H1 (cell line): Measurements from ENCODE around the gene SLPI. TPM values are rescaled to one million over a fixed set of nuclear protein-coding genes. Genes with fewer than 3 reads are reported as not detected.

Experiments used
- CTCF ChIA-PET: fragments of 300-600 bp; sonication (Branson Sonifier 250); formaldehyde crosslinking; loops from one replicate; lab custom pipeline; 2021; ENCODE audit not compliant: partially characterized antibody; lab: Charles Lee
- POLR2A ChIA-PET: fragments of 300-600 bp; sonication (Branson Sonifier 250); formaldehyde crosslinking; loops from one replicate; lab custom pipeline; 2021; ENCODE audit warnings: inconsistent platforms; ENCODE audit not compliant: partially characterized antibody; lab: Charles Lee
- DNase-seq, 2 experiments: peaks; one replicate each; pipeline versions ENCODE4 v3.0.0 to v3.0.0-alpha.2; 2010 to 2022; ENCODE audit warnings: low spot score in 2 of 2, low read depth in 1 of 2, mixed read lengths in 1 of 2
- FAIRE-seq: peaks from 2 replicates; lab custom pipeline; 2011; peaks lifted over from hg19 to GRCh38; lab: Jason Lieb, UNC
- H2AFZ ChIP-seq: 2 replicates; pipeline ENCODE4 v1.8.1; 2012; ENCODE audit warnings: low read length, inconsistent platforms
- H2AK5ac ChIP-seq: 2 replicates; pipeline ENCODE4 v1.6.1; 2013; ENCODE audit warnings: low read depth, low read length
- H2BK120ac ChIP-seq: replicated peaks from 2 replicates; pipeline ENCODE3; 2013; ENCODE audit warnings: low read depth, low read length, inconsistent platforms
- H2BK12ac ChIP-seq: 2 replicates; pipeline ENCODE4 v1.6.1; 2013; ENCODE audit warnings: low read depth, low read length
- H2BK15ac ChIP-seq: 2 replicates; pipeline ENCODE4 v1.6.1; 2013; ENCODE audit warnings: low read length
- H2BK20ac ChIP-seq: 2 replicates; pipeline ENCODE4 v1.6.1; 2013; ENCODE audit warnings: low read length
- H2BK5ac ChIP-seq: 2 replicates; pipeline ENCODE4 v1.6.1; 2013; ENCODE audit warnings: low read depth, low read length
- H3K14ac ChIP-seq: 2 replicates; pipeline ENCODE4 v1.6.1; 2013; ENCODE audit warnings: inconsistent platforms; ENCODE audit not compliant: insufficient read length
- H3K18ac ChIP-seq: 2 replicates; pipeline ENCODE4 v1.6.1; 2013; ENCODE audit warnings: low read length; ENCODE audit errors: extremely low read depth
- H3K23ac ChIP-seq: 2 replicates; pipeline ENCODE4 v1.6.1; 2013; ENCODE audit warnings: inconsistent platforms; ENCODE audit not compliant: insufficient read length
- H3K23me2 ChIP-seq: 2 replicates; pipeline ENCODE4 v1.6.1; 2013; ENCODE audit warnings: low read depth, low read length
- H3K27ac ChIP-seq: 2 replicates; pipeline ENCODE4 v1.6.1; 2011; ENCODE audit warnings: low read depth, low read length, inconsistent platforms
- H3K27me3 ChIP-seq, 4 experiments: replicated peaks in 1 of 4; 1 replicate in 1 of 4; 2 replicates in 3 of 4; pipeline versions ENCODE4 v1.6.1 to v1.8.1; 2011 to 2013; ENCODE audit warnings: low read length in 3 of 4, mild to moderate bottlenecking in 3 of 4, inconsistent platforms in 2 of 4, mixed read lengths in 2 of 4, moderate library complexity in 1 of 4; ENCODE audit not compliant: control insufficient read depth in 3 of 4, insufficient read depth in 3 of 4; ENCODE audit errors: extremely low read depth in 1 of 4
- H3K36me3 ChIP-seq, 4 experiments: 2 replicates each; pipeline versions ENCODE4 v1.6.1 to v1.8.1; 2011 to 2013; ENCODE audit warnings: mild to moderate bottlenecking in 4 of 4, low read length in 3 of 4, moderate library complexity in 2 of 4, control low read depth in 1 of 4, inconsistent platforms in 1 of 4; ENCODE audit not compliant: insufficient read depth in 4 of 4, control insufficient read depth in 2 of 4
- H3K4ac ChIP-seq: replicated peaks from 2 replicates; pipeline ENCODE3; 2013; ENCODE audit warnings: low read length, low read depth, mixed read lengths, inconsistent platforms; ENCODE audit not compliant: insufficient read length
- H3K4me1 ChIP-seq, 4 experiments: replicated peaks in 1 of 4; 1 replicate in 1 of 4; 2 replicates in 3 of 4; pipeline versions ENCODE4 v1.6.1 to v1.8.1; 2011 to 2013; ENCODE audit warnings: low read length in 3 of 4, inconsistent platforms in 2 of 4, mixed read lengths in 1 of 4; ENCODE audit not compliant: insufficient read depth in 4 of 4, control insufficient read depth in 3 of 4
- H3K4me2 ChIP-seq, 2 experiments: 2 replicates each; pipeline versions ENCODE4 v1.6.1 to v1.8.1; 2011 to 2013; ENCODE audit warnings: low read depth in 2 of 2, low read length in 2 of 2, control low read depth in 1 of 2, inconsistent platforms in 1 of 2, mild to moderate bottlenecking in 1 of 2; ENCODE audit not compliant: insufficient read depth in 1 of 2
- H3K4me3 ChIP-seq, 4 experiments: fragments of 200-600, 300-600 bp in 1 of 4; sonication (generic), shearing (Covaris generic), sonication (Bioruptor Twin) in 1 of 4; 2 replicates each; pipeline versions ENCODE4 v1.5.1 to v1.8.1; 2011 to 2016; ENCODE audit warnings: low read length in 4 of 4, low read depth in 3 of 4, control low read depth in 2 of 4, inconsistent platforms in 2 of 4, mild to moderate bottlenecking in 2 of 4, mixed read lengths in 1 of 4, moderate library complexity in 1 of 4; ENCODE audit not compliant: insufficient read depth in 2 of 4; ENCODE audit errors: extremely low read depth in 1 of 4
- H3K56ac ChIP-seq: replicated peaks from 2 replicates; pipeline ENCODE3; 2013; ENCODE audit warnings: low read depth, mild to moderate bottlenecking, mixed read lengths, low read length, inconsistent platforms; ENCODE audit not compliant: insufficient read length
- H3K79me1 ChIP-seq: 2 replicates; pipeline ENCODE4 v1.6.1; 2013; ENCODE audit warnings: low read depth, low read length, control low read depth
- H3K79me2 ChIP-seq, 2 experiments: 2 replicates each; pipeline versions ENCODE4 v1.6.1 to v1.8.1; 2012 to 2013; ENCODE audit warnings: low read length in 2 of 2, mild to moderate bottlenecking in 2 of 2, inconsistent platforms in 1 of 2; ENCODE audit not compliant: insufficient read depth in 2 of 2, control insufficient read depth in 1 of 2
- H3K9ac ChIP-seq, 4 experiments: replicated peaks in 1 of 4; 1 replicate in 1 of 4; 2 replicates in 3 of 4; pipeline versions ENCODE4 v1.6.1 to v1.8.1; 2011 to 2013; ENCODE audit warnings: low read depth in 3 of 4, low read length in 3 of 4, control low read depth in 2 of 4, mild to moderate bottlenecking in 2 of 4, moderate library complexity in 2 of 4, inconsistent platforms in 1 of 4; ENCODE audit errors: extremely low read depth in 1 of 4
- H3K9me3 ChIP-seq, 2 experiments: 2 replicates each; pipeline versions ENCODE4 v1.6.1 to v1.8.1; 2012 to 2013; ENCODE audit warnings: mild to moderate bottlenecking in 2 of 2, moderate library complexity in 2 of 2, control low read depth in 1 of 2, inconsistent platforms in 1 of 2, low read depth in 1 of 2, low read length in 1 of 2, mixed read lengths in 1 of 2; ENCODE audit not compliant: insufficient read depth in 2 of 2
- H4K20me1 ChIP-seq, 2 experiments: replicated peaks in 1 of 2; 2 replicates each; pipeline versions ENCODE3 to v1.8.1; 2011 to 2013; ENCODE audit warnings: inconsistent platforms in 2 of 2, low read length in 2 of 2, mild to moderate bottlenecking in 1 of 2; ENCODE audit not compliant: insufficient read depth in 2 of 2, control insufficient read depth in 1 of 2
- H4K5ac ChIP-seq: 2 replicates; pipeline ENCODE4 v1.6.1; 2013; ENCODE audit warnings: low read length, low read depth, mixed read lengths, inconsistent platforms; ENCODE audit not compliant: insufficient read length
- H4K8ac ChIP-seq: 2 replicates; pipeline ENCODE4 v1.8.0; 2013; ENCODE audit warnings: mild to moderate bottlenecking, moderate library complexity, low read length, inconsistent platforms; ENCODE audit not compliant: insufficient read depth; ENCODE audit errors: extremely low read depth
- H4K91ac ChIP-seq: replicated peaks from 2 replicates; pipeline ENCODE3; 2013; ENCODE audit warnings: low read length, mixed read lengths, inconsistent platforms; ENCODE audit not compliant: insufficient read length
- FOSL1 ChIP-seq: IDR thresholded peaks from 2 replicates; pipeline ENCODE4 v1.6.1; 2011; ENCODE audit warnings: mild to moderate bottlenecking, low read depth, low read length, moderate library complexity; ENCODE audit not compliant: insufficient read depth
- SIRT6 ChIP-seq: IDR thresholded peaks from one replicate; pipeline ENCODE4 v1.7.1; 2012; ENCODE audit warnings: low read length, inconsistent platforms
- TAF1 ChIP-seq: IDR thresholded peaks from 2 replicates; pipeline ENCODE4 v1.6.1; 2011; ENCODE audit warnings: mild to moderate bottlenecking, low read depth, low read length
- WGBS, 2 experiments: shearing (Covaris generic) in 1 of 2; methylation state at CpG; one replicate each; pipeline versions ENCODE4 v1.1.6 to v1.1.7; 2013 to 2015; ENCODE audit warnings: low lambda C conversion rate in 2 of 2, mixed read lengths in 2 of 2, inconsistent platforms in 1 of 2, low coverage in 1 of 2, missing lambda C conversion rate in 1 of 2; ENCODE audit not compliant: insufficient replicate concordance in 2 of 2, insufficient coverage in 1 of 2, insufficient read length in 1 of 2; ENCODE audit errors: extremely low coverage in 1 of 2, missing lambda C conversion rate in 1 of 2; 5-methylcytosine and 5-hydroxymethylcytosine counted together
- polyA plus RNA-seq, 7 experiments: library from polyadenylated mRNA; depleted of rRNA in 3 of 7; stranded (reverse) in 5 of 7; unstranded in 2 of 7; fragments of >200 nt in 5 of 7; fragments of 200-250 nt in 2 of 7; gene quantifications; 1 replicate in 5 of 7; 2 replicates in 1 of 7; 4 replicates in 1 of 7; pipeline versions ENCODE4 v1.2.1 to v1.2.3, GENCODE V29; 2011 to 2013; ENCODE audit warnings: missing spikeins in 2 of 7, mixed read lengths in 2 of 7
- total RNA-seq: library from RNA; stranded (reverse); fragmentation: NEBNext Ultra II Directional; extraction: Animal tissue kit (Norgen Biotek cat#: 25700); gene quantifications from 2 replicates; pipeline ENCODE4 v1.2.1, GENCODE V29; 2021
- TF ChIP-seq, protein P1 (sequence below): IDR thresholded peaks from 2 replicates; pipeline ENCODE4 v1.6.1; 2012; ENCODE audit warnings: low read length, inconsistent platforms
- TF ChIP-seq, protein P2 (sequence below): IDR thresholded peaks from 2 replicates; pipeline ENCODE4 v1.6.1; 2011; ENCODE audit warnings: low read length, improper control_type of control experiment

Gene SLPI
- total and polyA plus RNA-seq, 2 of the 8 experiments (the other 6 are each of a cell fraction or from before 2014, with no cell fraction given): not detected

DNA sequence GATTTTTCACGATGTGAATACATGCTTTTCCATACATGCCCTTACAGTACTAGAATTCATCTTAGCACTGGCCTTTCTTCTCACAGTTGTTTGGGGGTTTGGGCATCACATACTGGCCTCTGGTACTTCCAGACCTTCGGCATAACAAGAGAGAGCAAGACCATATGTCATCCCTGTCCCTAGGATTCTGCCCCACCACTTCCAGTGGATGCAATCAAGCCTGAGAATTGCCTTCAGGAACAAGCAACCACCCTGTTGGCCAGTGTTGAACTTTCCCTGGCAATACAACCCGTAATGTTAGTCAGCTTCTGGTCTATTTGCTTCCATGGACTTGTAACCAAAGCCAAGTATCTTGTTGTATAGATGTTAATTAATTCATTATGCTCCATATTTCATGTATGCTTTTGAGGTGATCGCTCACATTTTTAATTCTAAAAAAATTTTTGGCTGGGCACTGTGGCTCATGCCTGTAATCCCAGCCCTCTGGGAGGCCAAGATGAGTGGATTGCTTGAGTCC lies 15.4 kb upstream of the SLPI start:
- no peaks in the 10 kb centered on the region for H3K9me3 ChIP-seq
- no peaks in the 10 kb centered on the region for H3K79me1 ChIP-seq
- H3K36me3 ChIP-seq: no peaks in the 10 kb centered on the region
- H2BK120ac ChIP-seq: no peak overlapping the region
- H3K27me3 ChIP-seq: no peaks in the 10 kb centered on the region
- no peak overlapping the region for H4K8ac ChIP-seq
- H2AK5ac ChIP-seq: no peak overlapping the region
- H4K20me1 ChIP-seq: no peaks in the 10 kb centered on the region
- no peak for FAIRE-seq
- H3K4me3 ChIP-seq: no peak overlapping the region
- DNase-seq: no peak
- peaks cover 0 to 2% (median 0%) of the 10 kb centered on the region in 4 experiments; a peak in 2 of 7 replicates for H3K4me1 ChIP-seq
- no peak overlapping the region for H2AFZ ChIP-seq
- H3K4me2 ChIP-seq: no peak overlapping the region
- ChIA-PET CTCF (interaction anchor here (1.1 to 2.1 kb wide), 3 partner anchors 21 to 131 kb away, joined by 3 to 6 read pairs (median 5); no protein-coding TSS in a partner anchor), POLR2A (no interaction called here)
- no peak overlapping the region for H2BK5ac ChIP-seq
- 85% methylated on average over 4 of the region's 4 CpGs; no CpG with 5 or more reads in 1 of the 2 experiments for WGBS, 2 experiments
- H4K91ac ChIP-seq: no peak overlapping the region
- H4K5ac ChIP-seq: no peak overlapping the region
- H3K23ac ChIP-seq: no peak overlapping the region
- no peak overlapping the region for H2BK15ac ChIP-seq
- H3K14ac ChIP-seq: no peak overlapping the region
- H3K18ac ChIP-seq: no peak overlapping the region
- H3K56ac ChIP-seq: no peak overlapping the region
- H3K23me2 ChIP-seq: no peaks in the 10 kb centered on the region
- H3K9ac ChIP-seq: no peak overlapping the region
- H2BK20ac ChIP-seq: no peak overlapping the region
- no peak overlapping the region for H2BK12ac ChIP-seq
- no peak overlapping the region for H3K27ac ChIP-seq
- no peaks in the 10 kb centered on the region for H3K79me2 ChIP-seq
- no peak for TF ChIP-seq FOSL1
- no peak for TF ChIP-seq SIRT6
- no peak for TF ChIP-seq TAF1
- TF ChIP-seq, protein P1, sequence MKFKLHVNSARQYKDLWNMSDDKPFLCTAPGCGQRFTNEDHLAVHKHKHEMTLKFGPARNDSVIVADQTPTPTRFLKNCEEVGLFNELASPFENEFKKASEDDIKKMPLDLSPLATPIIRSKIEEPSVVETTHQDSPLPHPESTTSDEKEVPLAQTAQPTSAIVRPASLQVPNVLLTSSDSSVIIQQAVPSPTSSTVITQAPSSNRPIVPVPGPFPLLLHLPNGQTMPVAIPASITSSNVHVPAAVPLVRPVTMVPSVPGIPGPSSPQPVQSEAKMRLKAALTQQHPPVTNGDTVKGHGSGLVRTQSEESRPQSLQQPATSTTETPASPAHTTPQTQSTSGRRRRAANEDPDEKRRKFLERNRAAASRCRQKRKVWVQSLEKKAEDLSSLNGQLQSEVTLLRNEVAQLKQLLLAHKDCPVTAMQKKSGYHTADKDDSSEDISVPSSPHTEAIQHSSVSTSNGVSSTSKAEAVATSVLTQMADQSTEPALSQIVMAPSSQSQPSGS: no peak
- TF ChIP-seq, protein P2, sequence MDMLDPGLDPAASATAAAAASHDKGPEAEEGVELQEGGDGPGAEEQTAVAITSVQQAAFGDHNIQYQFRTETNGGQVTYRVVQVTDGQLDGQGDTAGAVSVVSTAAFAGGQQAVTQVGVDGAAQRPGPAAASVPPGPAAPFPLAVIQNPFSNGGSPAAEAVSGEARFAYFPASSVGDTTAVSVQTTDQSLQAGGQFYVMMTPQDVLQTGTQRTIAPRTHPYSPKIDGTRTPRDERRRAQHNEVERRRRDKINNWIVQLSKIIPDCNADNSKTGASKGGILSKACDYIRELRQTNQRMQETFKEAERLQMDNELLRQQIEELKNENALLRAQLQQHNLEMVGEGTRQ: no peak
- no peak overlapping the region for H3K4ac ChIP-seq
